Astrocyte of the cerebellum (primary cell): Measurements from ENCODE around the gene C1orf21.
A peak's percentile ranks its signal among the peaks of the same experiment; 100 is the strongest.

Experiments used
- DNase-seq: peaks from one replicate; pipeline ENCODE4 v3.0.0-alpha.2; 2011; ENCODE audit warnings: low read depth
- H3K4me3 ChIP-seq: 2 replicates; pipeline ENCODE4 v1.5.1; 2011; ENCODE audit warnings: mild to moderate bottlenecking, low read depth, low read length, moderate library complexity
- in situ Hi-C: cut with HindIII; loops from 2 replicates; pipeline ENCODE4 v1.10.0; 2017; ENCODE audit warnings: low sequenced_read_pairs
- TF ChIP-seq, protein P1 (sequence below): IDR thresholded peaks from 2 replicates; pipeline ENCODE4 v1.5.1; 2012; ENCODE audit warnings: low read length, low read depth, moderate library complexity, mild to moderate bottlenecking; ENCODE audit errors: missing control alignments

The C1orf21 gene

GRCh38 chr1:184617433-184618029 is 230.7 kb downstream of the C1orf21 start:
- in situ Hi-C loops: no loop called here
- no peak for DNase-seq
- H3K4me3 ChIP-seq: no peak overlapping the region
- TF ChIP-seq, protein P1, sequence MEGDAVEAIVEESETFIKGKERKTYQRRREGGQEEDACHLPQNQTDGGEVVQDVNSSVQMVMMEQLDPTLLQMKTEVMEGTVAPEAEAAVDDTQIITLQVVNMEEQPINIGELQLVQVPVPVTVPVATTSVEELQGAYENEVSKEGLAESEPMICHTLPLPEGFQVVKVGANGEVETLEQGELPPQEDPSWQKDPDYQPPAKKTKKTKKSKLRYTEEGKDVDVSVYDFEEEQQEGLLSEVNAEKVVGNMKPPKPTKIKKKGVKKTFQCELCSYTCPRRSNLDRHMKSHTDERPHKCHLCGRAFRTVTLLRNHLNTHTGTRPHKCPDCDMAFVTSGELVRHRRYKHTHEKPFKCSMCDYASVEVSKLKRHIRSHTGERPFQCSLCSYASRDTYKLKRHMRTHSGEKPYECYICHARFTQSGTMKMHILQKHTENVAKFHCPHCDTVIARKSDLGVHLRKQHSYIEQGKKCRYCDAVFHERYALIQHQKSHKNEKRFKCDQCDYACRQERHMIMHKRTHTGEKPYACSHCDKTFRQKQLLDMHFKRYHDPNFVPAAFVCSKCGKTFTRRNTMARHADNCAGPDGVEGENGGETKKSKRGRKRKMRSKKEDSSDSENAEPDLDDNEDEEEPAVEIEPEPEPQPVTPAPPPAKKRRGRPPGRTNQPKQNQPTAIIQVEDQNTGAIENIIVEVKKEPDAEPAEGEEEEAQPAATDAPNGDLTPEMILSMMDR: no peak

- in situ Hi-C loops: no loop called here
- TF ChIP-seq, protein P1: no peak
- DNase-seq: no peak
- H3K4me3 ChIP-seq: no peak overlapping the region
Observed at GRCh38 chr1:184618851-184619250, 232.0 kb downstream of the C1orf21 start.

GRCh38 chr1:184620469-184620868 is 233.6 kb downstream of the C1orf21 start:
- TF ChIP-seq, protein P1: no peak
- in situ Hi-C loops: no loop called here
- no peak overlapping the region for H3K4me3 ChIP-seq
- no peak for DNase-seq

DNA sequence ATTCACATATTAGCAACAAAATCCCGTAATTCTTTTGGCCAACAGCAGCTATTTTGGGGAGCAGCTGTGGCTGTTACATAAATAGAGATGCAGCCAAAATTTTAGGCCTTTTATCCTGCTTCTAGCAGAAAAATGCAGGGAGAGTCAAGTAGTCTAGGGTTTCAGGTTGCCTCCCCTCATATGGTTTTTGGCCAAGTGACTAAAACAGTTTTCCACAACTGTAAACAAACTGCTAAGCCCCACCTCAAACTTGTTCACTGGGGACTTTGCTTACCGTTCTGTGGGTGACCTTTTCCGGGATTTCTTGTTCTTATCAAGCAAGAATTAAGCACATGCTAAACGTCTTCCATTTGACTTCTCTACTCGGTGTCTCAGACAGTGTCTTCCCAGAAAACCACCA is 234.4 kb downstream of the C1orf21 start:
- TF ChIP-seq, protein P1: no peak
- peak; percentile 23 for DNase-seq
- no peak overlapping the region for H3K4me3 ChIP-seq
- in situ Hi-C loops: no loop called here

- in situ Hi-C loops: no loop called here
- H3K4me3 ChIP-seq: no peak overlapping the region
- DNase-seq: peak; percentile 61
- TF ChIP-seq, protein P1: no peak
Observed at GRCh38 chr1:184622136-184622823, 235.5 kb downstream of the C1orf21 start.

DNA sequence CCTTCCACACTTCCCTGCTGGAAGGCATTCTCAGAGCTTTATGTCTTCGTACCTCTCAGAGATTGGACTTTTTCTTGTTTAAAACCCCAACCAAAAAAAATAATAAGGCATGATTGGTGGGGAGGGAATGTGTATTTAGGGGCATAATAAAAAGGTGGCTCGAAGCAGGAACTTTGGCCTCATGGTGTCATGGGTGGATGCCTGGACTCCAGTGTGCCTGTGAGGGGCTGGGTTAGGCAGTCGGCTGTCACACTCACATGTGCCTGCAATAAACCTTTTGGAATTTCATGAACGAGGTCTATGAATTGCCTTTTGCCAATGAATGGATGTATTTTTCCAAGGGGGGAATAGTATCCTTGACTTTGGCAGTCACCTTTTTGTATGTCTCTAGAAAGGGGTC is 236.6 kb downstream of the C1orf21 start:
- no peak overlapping the region for H3K4me3 ChIP-seq
- TF ChIP-seq, protein P1: no peak
- in situ Hi-C loops: no loop called here
- DNase-seq: no peak
